UCSD-AML1 (cell line): ENCODE data around the gene SMAP2.
"Not testable (repeated sequence)": the region's sequence is repeated elsewhere in the genome, so short reads cannot be mapped to it uniquely, and the experiment has no call there.

ENCODE experiments used
- DNase-seq: peaks from one replicate; lab custom pipeline; 2025; ENCODE audit not compliant: unreplicated experiment; lab: John Stamatoyannopoulos, UW

SMAP2 gene

DNA sequence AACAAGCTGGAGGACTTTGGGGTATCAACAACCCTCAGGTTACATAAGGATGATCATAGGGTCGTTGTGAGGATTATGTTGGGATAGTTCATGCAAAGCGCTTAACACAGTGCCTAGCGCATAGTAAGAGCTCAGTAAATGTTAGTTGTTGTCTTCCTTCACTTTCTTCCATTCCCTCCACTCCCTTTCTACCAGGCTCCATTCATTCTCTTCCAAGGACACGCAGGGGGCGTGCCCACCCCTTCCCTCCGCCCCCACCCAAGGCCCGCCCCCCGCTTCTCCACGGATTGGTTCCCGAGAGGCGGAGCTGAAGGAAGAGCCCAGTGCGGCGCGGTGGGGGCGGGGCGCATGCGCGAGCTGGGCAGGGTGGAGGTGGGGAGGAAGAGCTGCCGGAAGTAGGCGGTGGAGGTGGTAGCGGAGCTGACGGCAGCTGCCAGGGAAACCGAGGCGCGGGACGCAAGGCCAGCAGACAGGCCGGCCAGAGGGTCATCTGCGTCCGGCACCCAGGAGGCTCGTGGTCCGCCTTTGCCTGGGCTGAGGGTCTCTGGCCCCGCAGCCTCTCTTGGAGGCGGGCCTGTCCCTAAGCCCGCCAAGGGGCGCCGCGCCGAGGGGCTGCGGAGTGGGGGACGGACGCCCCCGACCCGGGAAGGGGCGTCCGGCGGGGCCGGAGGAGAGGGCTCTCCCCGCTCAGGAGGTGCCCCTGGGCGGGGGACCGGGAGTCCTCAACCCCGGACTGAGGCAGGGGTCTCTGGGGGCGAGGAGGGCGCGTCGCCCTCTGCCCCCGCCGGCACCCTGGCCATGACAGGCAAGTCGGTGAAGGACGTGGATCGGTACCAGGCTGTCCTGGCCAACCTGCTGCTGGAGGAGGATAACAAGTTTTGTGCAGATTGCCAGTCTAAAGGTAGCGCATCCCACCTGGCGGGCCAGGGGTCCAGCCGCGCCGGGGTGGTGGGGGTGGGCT lies at the start of gene SMAP2:
TSS of gene SMAP2 (plus strand) at position 405 of the 961 bp plus-strand sequence. CDS start at position 799, 394 bp downstream.
- DNase-seq = peak; percentile 95

DNA sequence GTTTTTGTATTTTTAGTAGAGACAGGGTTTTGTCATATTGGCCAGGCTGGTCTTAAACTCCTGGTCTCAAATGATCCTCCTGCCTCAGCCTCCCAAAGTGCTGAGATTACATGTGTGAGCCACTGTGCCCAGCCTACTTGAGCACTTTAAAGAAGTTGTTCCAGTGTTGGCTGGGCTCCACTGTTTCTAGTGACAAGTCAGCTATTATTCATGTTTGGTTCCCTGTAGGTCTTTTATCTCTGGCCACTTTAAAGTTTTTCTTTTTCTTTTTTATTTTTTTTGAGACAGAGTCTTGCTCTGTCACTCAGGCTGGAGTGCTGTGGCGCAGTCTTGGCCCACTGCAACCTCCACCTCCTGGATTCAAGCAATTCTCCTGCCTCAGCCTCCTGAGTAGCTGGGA lies 42.1 kb upstream of the SMAP2 start:
- DNase-seq = not testable (repeated sequence)

DNA sequence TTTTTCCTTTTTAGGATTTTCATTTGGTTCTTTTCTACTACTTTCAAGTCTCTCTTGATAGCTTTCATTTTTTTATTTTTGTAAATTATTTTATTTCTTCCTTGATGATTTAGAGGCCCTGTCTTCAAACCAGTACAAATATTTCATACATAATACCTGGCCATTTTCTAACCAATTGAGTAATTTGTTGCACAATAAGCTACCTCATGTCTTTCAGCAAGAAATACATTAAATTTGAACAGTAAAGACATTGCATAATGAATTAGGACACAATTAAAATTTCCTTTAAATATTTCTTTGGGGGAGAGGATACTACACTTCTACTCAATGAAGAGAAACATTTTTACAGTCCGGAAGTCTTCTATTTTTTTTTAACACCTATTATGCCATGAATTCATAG lies 40.8 kb upstream of the SMAP2 start:
- DNase-seq = no peak

DNA sequence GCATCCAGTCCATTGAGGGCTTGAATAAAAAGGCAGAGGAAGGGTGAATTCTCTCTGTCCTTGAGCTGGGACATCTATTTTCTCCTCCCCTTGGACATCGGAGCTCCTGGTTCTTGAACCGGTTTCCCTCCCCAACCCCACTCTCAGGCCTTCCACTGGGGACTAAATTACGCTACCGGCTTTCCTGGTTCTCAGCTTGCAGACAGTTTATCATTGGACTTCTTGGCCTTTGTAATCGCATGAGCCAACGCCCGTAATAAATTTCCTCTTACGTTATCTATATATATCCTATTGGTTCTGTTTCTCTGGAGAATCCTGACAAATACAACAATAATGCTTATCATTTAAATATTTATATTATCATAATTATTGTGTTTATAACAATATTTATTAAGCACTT lies 36.1 kb upstream of the SMAP2 start:
- DNase-seq = no peak

DNA sequence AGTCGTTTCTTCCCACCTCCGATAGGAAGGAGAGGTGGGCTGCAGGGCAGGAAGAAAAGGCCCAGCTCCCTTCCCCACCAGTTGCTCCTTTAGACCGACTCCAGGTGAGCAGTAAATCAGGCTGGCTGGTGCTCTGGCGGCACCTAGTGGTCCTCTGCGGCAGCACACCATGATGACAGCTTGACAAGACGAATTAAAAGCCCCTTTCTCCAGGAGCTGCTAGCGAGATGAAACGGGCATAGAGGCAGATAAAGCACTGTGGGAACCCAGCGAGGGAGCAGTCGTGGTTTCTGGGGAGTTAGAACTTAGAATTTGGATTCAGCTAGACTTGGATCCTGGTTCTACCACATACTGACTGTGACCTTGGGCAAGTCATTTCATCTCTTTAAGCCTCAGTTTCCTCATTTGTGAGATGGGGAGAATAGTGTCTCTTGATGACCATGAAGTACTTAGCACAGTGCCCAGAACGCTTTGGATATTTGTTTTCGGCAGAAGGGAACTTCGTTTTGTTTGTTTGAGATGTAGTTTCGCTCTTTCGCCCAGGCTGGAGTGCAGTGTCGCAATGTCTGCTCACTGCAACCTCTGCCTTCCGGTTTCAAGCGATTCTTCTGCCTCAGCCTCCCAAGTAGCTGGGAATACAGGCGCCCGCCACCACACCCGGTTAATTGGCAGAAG lies 34.6 kb upstream of the SMAP2 start:
- peak; percentile 82 for DNase-seq

DNA sequence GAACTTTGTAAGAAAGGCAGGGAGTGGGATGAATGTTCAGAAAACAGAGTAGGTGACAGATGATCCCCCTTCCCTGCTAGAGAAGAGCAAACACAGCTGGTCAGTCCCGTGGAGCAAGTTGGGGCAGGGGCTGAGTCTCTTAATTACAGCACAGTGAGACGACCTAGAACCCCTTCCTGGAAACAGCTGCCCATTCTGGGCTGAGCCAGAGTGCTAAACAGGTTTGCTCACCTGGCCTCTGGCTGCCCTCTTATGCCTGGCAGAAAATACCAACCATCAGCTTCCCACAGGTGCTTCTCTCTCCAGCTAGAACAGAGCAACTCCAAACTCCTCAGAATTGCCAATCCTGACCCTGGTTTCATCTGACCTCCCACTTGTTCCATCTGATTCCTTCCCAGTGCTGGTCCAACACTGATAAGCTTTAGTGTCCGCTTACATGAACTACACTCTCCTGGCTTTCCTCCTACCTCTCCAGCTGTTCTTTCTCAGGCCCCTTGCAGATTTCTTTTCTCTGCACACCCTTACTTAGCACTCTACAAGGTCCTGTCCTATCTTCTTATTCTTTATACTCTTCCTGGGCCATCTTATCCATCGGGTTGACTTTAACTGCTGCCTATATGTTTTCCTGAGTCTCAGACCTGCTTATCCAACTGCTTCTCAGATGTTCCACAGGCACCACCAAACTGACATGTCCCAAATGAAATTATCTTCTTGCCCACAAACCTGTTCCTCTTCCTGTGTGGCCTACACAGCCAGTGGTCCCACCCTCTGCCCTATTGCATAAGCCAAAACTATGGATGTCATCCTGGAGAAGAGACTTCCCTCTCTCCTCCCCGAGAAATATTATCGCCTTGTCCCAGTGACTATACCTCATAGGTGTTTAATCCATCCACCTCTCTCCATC lies 33.9 kb upstream of the SMAP2 start:
- no peak for DNase-seq

DNA sequence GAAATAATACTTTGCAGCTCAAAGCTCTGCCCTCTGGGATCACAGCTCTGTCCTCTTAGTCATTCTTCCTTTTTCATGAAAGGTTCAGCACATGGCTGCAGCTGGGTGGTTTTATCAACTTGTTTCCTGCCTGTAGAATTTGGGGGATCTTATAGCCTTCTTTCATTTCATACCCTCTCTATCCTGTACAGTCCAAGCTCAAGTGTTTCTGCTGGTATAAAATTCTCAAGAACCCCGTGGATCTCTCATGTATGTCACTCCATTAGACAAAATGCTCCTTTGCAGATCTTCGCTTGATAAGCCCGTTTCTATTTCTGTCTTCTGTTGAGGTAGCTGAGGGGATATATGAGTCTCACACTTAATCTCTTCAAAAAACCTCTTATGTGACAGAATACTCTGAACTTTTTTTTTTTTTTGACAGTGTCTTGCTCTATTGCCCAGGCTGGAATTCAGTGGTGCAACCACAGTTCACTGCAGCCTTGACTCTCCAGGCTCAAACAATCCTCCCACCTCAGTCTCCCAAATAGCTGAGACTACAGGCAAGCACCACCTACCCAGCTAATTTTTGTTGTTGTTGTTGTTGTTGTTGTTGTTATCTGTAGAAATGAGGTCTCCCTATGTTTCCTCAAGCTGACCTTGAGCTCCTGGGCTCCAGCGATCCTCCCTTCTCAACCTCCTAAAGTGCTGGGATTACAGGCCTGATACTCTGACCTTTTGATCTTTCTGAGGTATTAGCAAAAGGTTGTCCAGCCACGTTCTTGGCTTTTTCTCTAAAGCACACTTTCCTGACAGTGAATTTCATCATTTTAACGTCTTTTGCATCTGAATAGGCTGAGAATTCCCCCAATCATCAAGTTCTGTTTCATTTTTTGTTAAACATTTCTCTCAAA lies 31.8 kb upstream of the SMAP2 start:
- DNase-seq = no peak

DNA sequence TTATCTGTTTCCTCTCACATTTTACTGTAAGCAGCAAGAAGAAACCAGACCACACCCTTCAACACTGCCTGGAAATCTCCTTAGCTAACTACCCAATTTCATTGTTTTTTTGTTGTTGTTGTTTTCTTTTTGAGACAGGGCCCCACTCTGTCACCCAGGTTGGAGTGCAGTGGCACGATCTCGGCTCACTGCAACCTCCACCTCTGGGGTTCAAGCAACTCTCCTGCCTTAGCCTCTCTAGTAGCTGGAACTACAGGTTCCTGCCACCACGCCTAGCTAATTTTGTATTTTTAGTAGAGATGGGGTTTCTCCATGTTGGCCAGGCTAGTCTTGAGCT lies 31.2 kb upstream of the SMAP2 start:
- not testable (repeated sequence) for DNase-seq

DNA sequence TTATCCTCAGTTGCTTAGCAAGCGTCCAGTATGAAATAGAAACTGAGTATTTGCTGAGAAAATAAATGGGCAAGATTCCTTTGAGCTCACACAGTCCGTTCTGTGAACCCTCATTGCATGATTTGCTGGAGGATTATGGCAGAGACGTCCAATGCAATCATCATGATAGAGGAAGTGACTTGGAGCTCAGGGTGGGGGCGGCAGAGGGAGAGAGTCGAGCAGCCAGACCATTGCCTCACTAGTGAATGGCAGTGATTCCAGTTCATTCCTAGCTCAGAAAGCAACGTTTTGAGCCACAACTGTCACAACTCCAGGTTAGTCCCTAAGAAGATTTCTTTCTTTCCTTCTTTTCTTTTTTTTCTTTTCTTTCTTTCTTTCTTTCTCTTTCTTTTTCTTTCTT lies 28.9 kb upstream of the SMAP2 start:
- DNase-seq = no peak

DNA sequence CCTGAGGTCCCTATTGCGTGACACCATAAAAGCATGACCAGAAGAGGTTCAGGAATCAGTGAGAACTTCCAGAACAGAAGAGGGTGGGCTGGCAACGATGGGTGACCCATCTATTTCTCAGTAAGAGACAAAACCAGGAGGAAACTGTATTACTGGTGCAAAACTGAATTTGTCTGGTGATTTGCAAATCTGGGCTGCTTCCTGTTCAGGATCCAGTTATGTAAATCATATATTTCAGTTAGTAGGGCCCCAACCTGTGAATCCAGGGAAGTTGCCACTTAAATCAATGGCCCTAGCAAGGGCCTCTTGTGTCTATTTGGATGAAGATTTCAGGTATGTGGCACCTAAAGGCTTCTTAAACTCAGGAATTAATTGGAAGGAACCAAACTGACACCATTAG lies 23.1 kb upstream of the SMAP2 start:
- DNase-seq = no peak

DNA sequence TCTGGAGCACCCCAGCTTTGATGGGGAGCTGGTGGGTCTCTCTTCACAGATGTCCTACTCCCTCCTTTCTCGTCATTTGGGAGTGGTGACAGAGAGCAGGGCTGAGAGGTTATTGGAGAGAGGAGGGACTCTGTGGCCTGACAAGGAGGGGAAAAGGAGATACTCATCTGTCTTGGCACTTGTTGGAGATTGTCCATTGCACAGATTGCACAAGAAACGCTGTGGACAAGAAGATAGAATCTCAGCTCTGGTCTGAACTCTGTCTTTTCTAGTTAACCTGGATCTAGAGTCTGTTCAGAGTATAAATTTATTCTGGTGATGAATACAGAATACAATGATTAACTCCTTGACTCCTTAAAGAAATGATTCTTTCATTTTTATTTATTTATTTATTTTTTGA lies 22.4 kb upstream of the SMAP2 start:
- DNase-seq = no peak

DNA sequence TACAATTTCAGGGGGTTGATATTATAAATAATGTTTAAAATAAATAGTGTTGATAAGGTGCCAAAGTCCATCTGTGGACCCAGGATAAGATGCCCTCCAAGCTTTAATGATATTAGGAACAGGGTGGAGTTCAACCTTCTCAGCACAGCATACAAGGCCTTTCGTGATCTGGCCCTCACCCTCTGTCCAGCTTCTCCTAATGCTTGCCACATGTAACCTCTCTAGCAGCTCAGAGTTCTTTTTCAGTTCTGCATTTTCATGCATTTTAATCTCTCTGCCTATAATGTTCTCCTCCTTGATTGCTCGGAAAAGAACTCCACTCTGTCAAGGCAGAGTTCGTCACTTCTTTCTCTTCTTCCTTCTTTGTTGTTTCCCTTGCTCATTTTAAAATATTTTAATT lies 21.4 kb upstream of the SMAP2 start:
- no peak for DNase-seq

DNA sequence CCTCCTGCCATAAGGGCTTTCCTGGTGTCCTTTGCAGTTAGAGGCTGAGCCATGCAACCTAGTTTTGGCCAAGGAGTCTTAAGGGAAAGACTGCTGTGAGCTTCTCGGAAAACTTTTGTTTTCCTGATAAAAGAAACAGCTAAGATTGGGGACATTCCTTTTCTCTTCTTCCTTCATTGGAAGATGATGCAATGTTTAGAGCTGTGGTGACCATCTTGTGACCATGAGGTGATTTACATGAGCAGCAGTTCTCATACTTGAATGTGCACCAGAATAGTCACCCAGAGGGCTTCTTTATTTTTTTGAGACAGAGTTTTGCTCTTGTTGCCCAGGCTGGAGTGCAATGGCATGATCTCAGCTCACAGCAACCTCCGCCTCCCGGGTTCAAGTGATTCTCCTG lies 20.4 kb upstream of the SMAP2 start:
- no peak for DNase-seq

DNA sequence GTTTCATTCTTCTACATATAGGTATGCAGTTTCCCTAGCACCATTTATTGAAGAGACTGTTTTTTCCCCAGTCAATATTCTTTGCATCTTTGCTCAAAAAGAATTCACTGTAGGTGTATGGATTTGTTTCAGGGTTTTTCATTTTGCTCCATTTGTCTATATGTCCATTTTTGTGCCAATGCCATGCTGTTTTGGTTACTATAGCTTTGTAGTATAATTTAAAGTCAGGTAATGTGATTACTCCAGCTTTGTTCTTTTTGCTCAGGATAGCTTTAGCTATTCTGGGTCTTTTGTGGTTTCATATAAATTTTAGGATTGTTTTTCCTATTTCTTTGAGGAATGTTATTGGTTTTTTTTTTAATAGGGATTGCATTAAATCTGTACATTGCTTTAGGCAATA lies 15.9 kb upstream of the SMAP2 start:
- DNase-seq = no peak

DNA sequence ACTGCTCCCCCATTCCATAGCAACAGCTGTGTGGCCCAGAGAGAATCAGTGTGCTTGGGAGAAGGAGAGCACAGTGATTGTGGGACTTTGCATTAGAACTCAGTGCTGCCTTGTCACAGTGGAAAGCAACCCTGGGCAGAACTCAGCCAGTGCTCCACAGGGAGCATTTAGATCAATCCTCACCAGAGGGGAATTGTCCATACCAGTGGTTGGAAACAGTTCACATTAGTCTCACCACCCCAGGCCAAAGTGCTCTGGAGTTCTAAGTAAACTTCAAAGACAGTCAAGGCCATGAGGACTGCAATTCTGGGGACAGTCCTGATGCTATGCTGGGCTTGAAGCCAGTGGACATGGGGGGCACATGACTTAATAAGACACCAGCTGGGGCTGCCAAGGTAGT lies 12.9 kb upstream of the SMAP2 start:
- no peak for DNase-seq

DNA sequence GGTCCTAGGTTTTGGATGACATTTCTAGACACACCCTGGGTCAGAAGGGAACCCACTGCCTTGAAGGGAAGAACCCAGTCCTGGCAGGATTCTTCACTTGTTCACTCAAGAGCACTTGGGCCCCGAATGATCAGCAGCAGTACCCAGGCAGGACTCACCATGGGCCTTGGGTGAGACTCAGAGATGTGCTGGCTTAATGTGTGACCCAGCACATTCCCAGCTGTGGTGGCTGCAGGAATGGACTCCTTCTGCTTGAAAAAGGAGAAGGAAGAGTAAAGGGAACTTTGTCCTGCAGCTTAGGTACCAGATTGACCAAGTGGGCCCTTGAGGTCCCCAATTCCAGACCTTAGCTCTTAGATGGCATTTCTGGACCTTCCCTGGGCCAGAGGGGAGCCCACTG lies 12.3 kb upstream of the SMAP2 start:
- no peak for DNase-seq

DNA sequence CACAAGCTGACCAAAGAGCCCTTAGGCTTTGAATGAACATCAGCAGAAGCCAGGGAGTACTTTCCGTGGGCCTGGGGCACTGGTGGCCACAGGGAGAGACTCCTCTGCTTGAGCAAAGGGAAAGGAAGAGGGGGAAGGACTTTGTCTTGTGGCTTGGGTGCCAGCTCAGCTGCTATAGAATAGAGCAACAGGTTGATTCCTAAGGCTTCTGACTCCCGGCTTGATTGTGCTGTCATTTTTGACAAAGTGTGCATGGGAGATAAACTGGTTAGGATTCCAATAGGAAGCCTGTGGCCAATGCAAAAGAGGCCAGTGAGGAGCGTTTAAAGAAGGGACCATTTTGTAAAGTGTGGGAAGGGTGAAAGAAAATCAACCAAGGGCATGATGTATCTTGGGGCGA lies 11.9 kb upstream of the SMAP2 start:
- DNase-seq = no peak

DNA sequence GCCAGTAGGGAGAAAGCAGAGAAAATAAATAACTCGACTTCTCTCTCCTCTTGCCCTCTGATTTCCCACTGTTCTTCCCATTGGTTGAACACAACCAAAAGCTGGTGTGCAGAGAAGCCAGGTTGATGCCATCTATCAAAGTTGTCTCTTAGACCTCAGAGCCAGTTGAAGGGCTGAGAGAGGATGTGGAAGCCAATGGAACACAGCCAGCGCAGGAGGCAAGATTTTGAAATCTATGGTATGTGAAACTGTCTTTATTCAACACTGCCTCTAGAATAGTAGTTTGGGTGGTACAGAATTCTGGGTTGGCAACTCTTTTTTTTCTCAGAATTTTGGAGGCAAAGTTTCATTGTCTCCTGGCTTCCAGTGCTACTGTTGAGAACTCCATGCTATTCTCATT lies 11.3 kb upstream of the SMAP2 start:
- DNase-seq = no peak

DNA sequence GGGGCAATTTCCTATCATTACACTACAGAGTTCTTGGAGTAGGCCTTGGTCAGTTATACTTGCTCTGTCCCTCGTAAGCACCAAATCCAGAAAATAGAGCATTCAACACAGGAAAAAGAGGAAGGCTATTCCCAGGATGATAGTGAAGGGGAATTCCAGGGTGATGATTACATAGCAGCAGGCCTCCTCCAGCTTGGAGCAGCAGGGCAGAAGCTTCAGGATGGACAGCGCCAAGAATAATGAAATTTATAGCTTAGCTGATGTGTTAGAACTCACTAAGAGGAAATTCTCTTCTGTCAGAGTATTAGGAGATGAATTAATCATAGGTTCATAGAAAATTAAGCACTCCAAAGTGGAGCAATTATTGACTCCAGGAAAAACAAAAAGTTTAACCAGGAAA lies 10.8 kb upstream of the SMAP2 start:
- no peak for DNase-seq

DNA sequence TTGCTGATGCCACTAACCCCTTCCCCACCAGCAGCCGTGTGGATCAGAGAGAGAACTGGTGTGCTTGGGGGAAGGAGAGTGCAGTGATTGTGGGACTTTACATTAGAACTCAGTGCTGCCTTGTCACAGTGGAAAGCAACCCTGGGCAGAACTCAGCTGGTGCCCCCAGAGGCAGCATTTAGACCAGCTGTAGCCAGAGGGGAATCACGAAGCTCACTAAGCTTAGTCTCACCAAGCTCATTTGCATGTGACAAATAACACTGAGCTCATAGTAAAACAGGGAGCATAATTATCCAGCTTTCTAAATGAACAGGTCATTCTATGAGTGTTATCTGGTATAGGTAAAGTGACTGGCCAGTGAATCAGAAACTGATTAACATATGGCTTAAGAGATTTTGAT lies 9.8 kb upstream of the SMAP2 start:
- no peak for DNase-seq
